Activated T-cell treated with anti-CD3 and anti-CD28 coated beads, Interleukin-2, amount 50 U/mL, for 4 hours (primary cell): ENCODE measurements around the gene E2F2. TPM values are rescaled to one million over a fixed set of nuclear protein-coding genes. Genes with fewer than 3 reads are reported as not detected.
A peak's percentile ranks its signal among the peaks of the same experiment; 100 is the strongest.

Experiments
- ATAC-seq, 2 donors: fragments of 200-7000 bp; cut with Tn5 transposase; one replicate each; pipeline ENCODE4 v1.10.0; 2021
- DNase-seq: peaks from one replicate; pipeline ENCODE4 v3.0.0-alpha.2; 2020
- H3K27me3 Mint-ChIP-seq: one replicate; pipeline ENCODE4 v1.8.0; 2021; ENCODE audit warnings: low read depth, mixed read lengths
- H3K36me3 Mint-ChIP-seq: one replicate; pipeline ENCODE4 v1.8.0; 2022; ENCODE audit warnings: mixed read lengths; ENCODE audit not compliant: insufficient read depth
- H3K4me1 Mint-ChIP-seq: one replicate; pipeline ENCODE4 v1.8.0; 2021; ENCODE audit warnings: low read depth, mixed read lengths
- H3K4me3 Mint-ChIP-seq: one replicate; pipeline ENCODE4 v1.8.0; 2021; ENCODE audit warnings: mild to moderate bottlenecking, moderate library complexity, mixed read lengths
- H3K9me3 Mint-ChIP-seq: one replicate; pipeline ENCODE4 v1.8.0; 2021; ENCODE audit warnings: mixed read lengths
- total RNA-seq, 3 donors: library from RNA; stranded (reverse); gene quantifications; one replicate each; pipeline ENCODE4 v1.2.1, GENCODE V29; 2021

E2F2 gene
- 1 to 10 TPM; 5.5 to 9.3 (median 7.2) TPM for total RNA-seq

GRCh38 chr1:23530747-23531561 lies at the start of gene E2F2:
E2F2 (minus strand) TSS chr1:23531233; CDS start chr1:23530793, 440 bp downstream.
- Mint-ChIP-seq H3K9me3 (no peaks in the 10 kb centered on the region), H3K4me3 (peak within 1 kb of the TSS; percentile 84), H3K4me1 (peaks cover 78% of the 10 kb centered on the region), H3K36me3 (no peaks in the 10 kb centered on the region), H3K27me3 (no peaks in the 10 kb centered on the region)
- ATAC-seq (peak; percentile 73 to 76), DNase-seq (peak; percentile 72)

- H3K4me1 Mint-ChIP-seq = peaks cover 49% of the 10 kb centered on the region
- H3K36me3 Mint-ChIP-seq = peaks cover 2% of the 10 kb centered on the region
- no peak overlapping the region for H3K4me3 Mint-ChIP-seq
- H3K9me3 Mint-ChIP-seq = no peaks in the 10 kb centered on the region
- DNase-seq (no peak), ATAC-seq (peak; percentile 29 to 38)
- H3K27me3 Mint-ChIP-seq = no peaks in the 10 kb centered on the region
These were observed 47.9 kb upstream of the E2F2 start for GRCh38 chr1:23578997-23579363.

- H3K9me3 Mint-ChIP-seq = no peaks in the 10 kb centered on the region
- H3K4me3 Mint-ChIP-seq = no peak overlapping the region
- no peaks in the 10 kb centered on the region for H3K27me3 Mint-ChIP-seq
- no peak for ATAC-seq
- peaks cover 2% of the 10 kb centered on the region for H3K36me3 Mint-ChIP-seq
- DNase-seq = no peak
- peaks cover 49% of the 10 kb centered on the region for H3K4me1 Mint-ChIP-seq
These were observed 47.4 kb upstream of the E2F2 start for GRCh38 chr1:23578311-23578996.

- peak; percentile 97 to 98 for ATAC-seq
- Mint-ChIP-seq H3K4me1 (peaks cover 49% of the 10 kb centered on the region), H3K9me3 (no peaks in the 10 kb centered on the region), H3K36me3 (peaks cover 2% of the 10 kb centered on the region), H3K27me3 (no peaks in the 10 kb centered on the region), H3K4me3 (peak overlapping the region; percentile 60)
- DNase-seq = no peak
These were observed 46.3 kb upstream of the E2F2 start for GRCh38 chr1:23577056-23578004.

- H3K36me3 Mint-ChIP-seq = peaks cover 2% of the 10 kb centered on the region
- no peak for DNase-seq
- no peak for ATAC-seq
- H3K4me3 Mint-ChIP-seq = peak overlapping the region; percentile 60
- no peaks in the 10 kb centered on the region for H3K27me3 Mint-ChIP-seq
- peaks cover 49% of the 10 kb centered on the region for H3K4me1 Mint-ChIP-seq
- no peaks in the 10 kb centered on the region for H3K9me3 Mint-ChIP-seq
These were observed 45.5 kb upstream of the E2F2 start for GRCh38 chr1:23576338-23577055.

GRCh38 chr1:23575226-23575810 lies 44.3 kb upstream of the E2F2 start:
- Mint-ChIP-seq H3K4me1 (peaks cover 43% of the 10 kb centered on the region), H3K36me3 (peaks cover 2% of the 10 kb centered on the region), H3K4me3 (no peak overlapping the region), H3K9me3 (no peaks in the 10 kb centered on the region), H3K27me3 (peaks cover 1% of the 10 kb centered on the region)
- no peak for ATAC-seq
- no peak for DNase-seq

GRCh38 chr1:23574265-23574754 lies 43.3 kb upstream of the E2F2 start:
- no peak overlapping the region for H3K4me3 Mint-ChIP-seq
- peaks cover 2% of the 10 kb centered on the region for H3K36me3 Mint-ChIP-seq
- no peak for DNase-seq
- peaks cover 5% of the 10 kb centered on the region for H3K27me3 Mint-ChIP-seq
- H3K9me3 Mint-ChIP-seq = no peaks in the 10 kb centered on the region
- ATAC-seq = no peak
- peaks cover 43% of the 10 kb centered on the region for H3K4me1 Mint-ChIP-seq

GRCh38 chr1:23573574-23574182 lies 42.6 kb upstream of the E2F2 start:
- ATAC-seq (no peak), DNase-seq (no peak)
- Mint-ChIP-seq H3K4me3 (no peak overlapping the region), H3K4me1 (peaks cover 39% of the 10 kb centered on the region), H3K9me3 (no peaks in the 10 kb centered on the region), H3K36me3 (peaks cover 2% of the 10 kb centered on the region), H3K27me3 (peaks cover 12% of the 10 kb centered on the region)

GRCh38 chr1:23571465-23571864 lies 40.4 kb upstream of the E2F2 start:
- H3K27me3 Mint-ChIP-seq = peaks cover 23% of the 10 kb centered on the region
- no peak overlapping the region for H3K4me3 Mint-ChIP-seq
- H3K36me3 Mint-ChIP-seq = peaks cover 2% of the 10 kb centered on the region
- ATAC-seq (no peak), DNase-seq (no peak)
- H3K4me1 Mint-ChIP-seq = peaks cover 29% of the 10 kb centered on the region
- H3K9me3 Mint-ChIP-seq = no peaks in the 10 kb centered on the region

- Mint-ChIP-seq H3K4me1 (peaks cover 19% of the 10 kb centered on the region), H3K27me3 (peaks cover 28% of the 10 kb centered on the region), H3K9me3 (no peaks in the 10 kb centered on the region), H3K36me3 (peaks cover 2% of the 10 kb centered on the region), H3K4me3 (no peak overlapping the region)
- no peak for ATAC-seq
- no peak for DNase-seq
These were observed 39.1 kb upstream of the E2F2 start for GRCh38 chr1:23570001-23570691.

GRCh38 chr1:23568608-23569383 lies 37.8 kb upstream of the E2F2 start:
- Mint-ChIP-seq H3K9me3 (no peaks in the 10 kb centered on the region), H3K4me1 (peaks cover 12% of the 10 kb centered on the region), H3K4me3 (peak overlapping the region; percentile 82), H3K36me3 (no peaks in the 10 kb centered on the region), H3K27me3 (peaks cover 28% of the 10 kb centered on the region)
- DNase-seq = no peak
- no peak for ATAC-seq

- peaks cover 17% of the 10 kb centered on the region for H3K4me1 Mint-ChIP-seq
- DNase-seq (no peak), ATAC-seq (peak; percentile 48 to 50)
- peak overlapping the region; percentile 82 for H3K4me3 Mint-ChIP-seq
- no peaks in the 10 kb centered on the region for H3K36me3 Mint-ChIP-seq
- H3K9me3 Mint-ChIP-seq = no peaks in the 10 kb centered on the region
- H3K27me3 Mint-ChIP-seq = peaks cover 32% of the 10 kb centered on the region
These were observed 37.1 kb upstream of the E2F2 start for GRCh38 chr1:23567996-23568607.
